ENCODE measurements around the gene CROCC.

DNA sequence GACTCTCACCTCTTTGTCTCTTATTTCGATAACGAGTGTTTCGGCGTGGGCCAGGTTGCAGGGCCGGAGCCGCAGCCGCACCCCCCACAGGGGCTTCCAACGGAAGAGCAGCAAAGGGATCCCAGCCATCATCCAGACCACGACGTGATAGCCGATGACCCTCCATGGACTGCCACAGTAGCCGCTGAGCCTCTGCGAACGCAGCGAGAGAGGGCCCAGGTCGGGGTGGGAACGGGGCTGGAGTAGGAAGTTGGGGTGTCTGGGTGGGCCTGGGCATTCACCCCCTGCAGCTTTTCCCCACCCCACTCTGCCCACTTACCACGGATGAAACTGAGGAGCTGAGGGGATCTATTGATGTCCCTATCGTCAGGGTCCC lies 83.6 kb downstream of the CROCC start:
- TF ChIP-seq, protein P1, sequence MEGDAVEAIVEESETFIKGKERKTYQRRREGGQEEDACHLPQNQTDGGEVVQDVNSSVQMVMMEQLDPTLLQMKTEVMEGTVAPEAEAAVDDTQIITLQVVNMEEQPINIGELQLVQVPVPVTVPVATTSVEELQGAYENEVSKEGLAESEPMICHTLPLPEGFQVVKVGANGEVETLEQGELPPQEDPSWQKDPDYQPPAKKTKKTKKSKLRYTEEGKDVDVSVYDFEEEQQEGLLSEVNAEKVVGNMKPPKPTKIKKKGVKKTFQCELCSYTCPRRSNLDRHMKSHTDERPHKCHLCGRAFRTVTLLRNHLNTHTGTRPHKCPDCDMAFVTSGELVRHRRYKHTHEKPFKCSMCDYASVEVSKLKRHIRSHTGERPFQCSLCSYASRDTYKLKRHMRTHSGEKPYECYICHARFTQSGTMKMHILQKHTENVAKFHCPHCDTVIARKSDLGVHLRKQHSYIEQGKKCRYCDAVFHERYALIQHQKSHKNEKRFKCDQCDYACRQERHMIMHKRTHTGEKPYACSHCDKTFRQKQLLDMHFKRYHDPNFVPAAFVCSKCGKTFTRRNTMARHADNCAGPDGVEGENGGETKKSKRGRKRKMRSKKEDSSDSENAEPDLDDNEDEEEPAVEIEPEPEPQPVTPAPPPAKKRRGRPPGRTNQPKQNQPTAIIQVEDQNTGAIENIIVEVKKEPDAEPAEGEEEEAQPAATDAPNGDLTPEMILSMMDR (IDR thresholded peaks at IDR 0.05) = no peak
- no peak for TF ChIP-seq POLR2A (IDR thresholded peaks at IDR 0.05)

All from thyroid gland (tissue), 4 donors.